RPMI7951 (cell line): ENCODE results near the gene CTNNBL1. TPM values are rescaled to one million over a fixed set of nuclear protein-coding genes. Genes with fewer than 3 reads are reported as not detected.

Experiments
- DNase-seq: peaks from one replicate; pipeline ENCODE4 v3.0.0-alpha.2; 2012; ENCODE audit warnings: low read depth
- total RNA-seq: library from RNA; depleted of rRNA; stranded (reverse); fragments of >200 nt; shearing (Covaris generic); gene quantifications from 2 replicates; pipeline ENCODE4 v1.2.3, GENCODE V29; 2014

CTNNBL1 gene
- total RNA-seq, 1 experiment from 2014 or later = 57.9 TPM

GRCh38 chr20:37737826-37738420, 44.1 kb downstream of the CTNNBL1 start:
- no peak for DNase-seq

DNA sequence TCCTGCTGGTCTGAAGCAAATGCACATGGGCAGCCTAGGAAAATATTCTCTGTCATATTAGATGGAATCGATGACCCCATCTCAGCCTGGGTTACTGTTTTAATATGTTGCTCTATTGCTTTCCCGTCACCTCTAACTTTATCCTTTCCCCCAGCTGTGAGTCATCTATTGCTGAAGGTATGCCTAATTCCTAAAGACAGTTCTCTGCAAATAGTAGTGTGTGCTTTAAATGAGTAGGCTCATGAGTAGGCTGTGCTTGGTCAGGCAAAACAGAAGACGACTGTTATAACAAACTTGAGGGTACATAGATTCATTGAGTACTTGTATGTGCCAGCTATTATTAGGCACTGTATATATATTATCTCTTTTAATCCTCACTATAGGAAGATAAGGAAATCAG, 47.2 kb downstream of the CTNNBL1 start:
- peak; percentile 19 for DNase-seq

DNA sequence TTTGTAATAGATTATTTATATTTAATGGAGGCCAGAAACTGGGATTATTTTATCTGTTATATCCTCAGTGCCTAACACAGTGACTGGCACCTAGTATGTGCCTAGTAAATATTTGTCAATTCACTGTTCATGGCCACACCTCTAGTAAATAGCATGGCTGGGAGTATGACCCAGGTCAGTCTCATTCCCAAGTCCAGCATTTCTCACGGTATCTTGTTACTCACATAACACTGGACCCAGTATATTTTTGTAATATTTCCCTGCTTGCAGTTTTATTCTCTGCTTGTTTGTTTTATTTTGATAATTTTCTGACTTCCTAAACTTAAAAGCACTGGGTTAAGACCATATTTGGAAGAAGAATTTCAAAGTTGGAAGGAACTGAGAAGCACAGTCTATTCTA, 47.7 kb downstream of the CTNNBL1 start:
- DNase-seq = no peak

DNA sequence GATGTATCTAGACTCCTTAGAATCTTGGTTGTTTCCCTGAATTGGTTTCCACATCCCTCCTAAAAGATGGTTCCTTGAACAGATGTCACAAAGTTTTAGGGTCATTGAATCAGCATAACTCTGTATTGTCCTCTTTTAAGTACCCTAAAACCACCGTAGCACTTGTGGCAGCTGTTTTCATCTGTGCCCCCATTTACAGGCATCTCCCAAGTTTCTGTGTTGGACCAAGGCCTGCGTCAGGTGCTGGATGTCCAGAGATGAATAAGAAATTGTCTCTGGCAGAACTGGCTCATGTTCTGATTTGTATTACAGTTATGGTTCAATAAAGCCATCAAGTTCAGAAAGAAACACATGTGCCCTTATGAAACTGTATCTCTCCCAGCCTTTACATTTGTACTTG, 48.3 kb downstream of the CTNNBL1 start:
- no peak for DNase-seq

- DNase-seq = no peak
These were observed 50.5 kb downstream of the CTNNBL1 start for GRCh38 chr20:37744347-37744746.

GRCh38 chr20:37745553-37745952, 51.7 kb downstream of the CTNNBL1 start:
- no peak for DNase-seq

DNA sequence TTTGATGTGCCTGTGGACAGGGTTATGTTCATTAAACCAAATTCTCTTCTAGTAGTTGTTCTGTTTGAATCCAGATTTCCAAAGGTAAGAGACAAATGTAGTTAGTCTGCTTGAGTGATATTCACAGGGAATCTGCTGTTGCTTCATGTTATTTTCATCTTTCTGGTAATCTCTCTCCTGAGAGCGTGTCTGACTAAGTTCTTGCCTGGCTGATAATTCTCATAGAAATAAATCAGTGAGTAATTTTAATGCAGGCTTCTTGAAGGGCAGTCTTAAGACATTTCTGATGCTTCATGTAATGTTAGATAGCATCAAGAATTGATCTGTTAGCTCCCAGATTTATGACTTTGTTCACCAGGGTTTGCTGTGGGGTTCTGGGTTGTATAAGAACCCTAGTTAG, 54.2 kb downstream of the CTNNBL1 start:
- DNase-seq = no peak

DNA sequence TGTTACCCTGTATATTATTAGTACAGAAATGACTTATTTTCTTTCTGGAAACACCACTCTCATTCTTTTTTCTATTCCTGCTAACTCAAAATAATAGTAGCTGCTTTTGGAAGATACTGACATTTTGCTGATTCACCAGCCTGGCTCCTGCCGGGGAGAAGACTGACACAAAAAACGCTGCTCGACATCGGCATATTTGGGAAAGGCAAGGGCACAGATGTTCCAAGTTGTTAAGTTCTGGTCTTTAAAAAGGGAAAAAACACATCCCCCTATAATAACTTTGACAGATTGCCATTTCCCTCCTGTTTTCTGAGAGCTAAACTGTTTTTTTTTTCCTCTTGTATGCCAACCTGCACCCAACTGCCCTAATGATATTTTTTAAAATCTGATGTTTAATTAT, 55.4 kb downstream of the CTNNBL1 start:
- DNase-seq = no peak

GRCh38 chr20:37749620-37750403, 56.0 kb downstream of the CTNNBL1 start:
- no peak for DNase-seq

GRCh38 chr20:37755665-37756064, 61.8 kb downstream of the CTNNBL1 start:
- DNase-seq = no peak

- no peak for DNase-seq
These were observed 62.4 kb downstream of the CTNNBL1 start for GRCh38 chr20:37756234-37756633.

DNA sequence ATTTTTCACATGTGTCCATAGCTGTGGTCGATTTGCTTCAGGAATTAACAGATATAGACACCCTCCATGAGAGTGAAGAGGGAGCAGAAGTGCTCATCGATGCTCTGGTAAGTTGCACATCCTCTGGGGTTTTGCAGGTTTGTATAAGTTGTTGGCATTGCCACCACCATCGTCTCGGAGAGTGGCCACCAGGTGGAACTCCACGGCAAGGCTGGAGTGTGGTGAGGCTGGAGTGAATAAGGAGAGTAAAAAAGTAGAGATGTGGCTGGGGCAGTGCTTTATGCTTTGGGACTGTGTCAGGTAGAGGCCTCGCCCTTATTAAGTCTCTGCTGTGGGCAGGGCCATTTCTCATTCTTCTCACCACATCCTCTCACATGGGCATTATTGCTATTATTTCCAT, 63.7 kb downstream of the CTNNBL1 start:
- no peak for DNase-seq

DNA sequence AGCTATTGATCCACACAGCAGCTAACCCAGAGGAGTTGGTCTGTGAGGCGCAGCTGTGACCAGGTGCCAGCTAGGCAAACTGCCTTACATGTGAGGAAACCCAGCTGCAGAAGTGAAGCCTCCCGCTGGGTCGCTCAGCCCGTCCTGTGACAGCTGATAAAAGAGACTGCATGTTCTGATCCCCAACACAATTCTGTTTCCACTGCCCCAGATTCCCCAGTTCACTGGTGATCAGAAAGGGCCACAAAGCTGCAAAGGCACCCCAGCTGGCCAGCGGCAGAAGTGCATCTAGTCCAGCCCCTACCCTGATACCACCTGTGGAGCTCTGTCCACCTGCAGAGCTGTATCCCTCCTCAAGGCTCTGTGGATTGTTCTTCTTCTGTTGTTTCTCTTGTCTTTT, 64.5 kb downstream of the CTNNBL1 start:
- no peak for DNase-seq

DNA sequence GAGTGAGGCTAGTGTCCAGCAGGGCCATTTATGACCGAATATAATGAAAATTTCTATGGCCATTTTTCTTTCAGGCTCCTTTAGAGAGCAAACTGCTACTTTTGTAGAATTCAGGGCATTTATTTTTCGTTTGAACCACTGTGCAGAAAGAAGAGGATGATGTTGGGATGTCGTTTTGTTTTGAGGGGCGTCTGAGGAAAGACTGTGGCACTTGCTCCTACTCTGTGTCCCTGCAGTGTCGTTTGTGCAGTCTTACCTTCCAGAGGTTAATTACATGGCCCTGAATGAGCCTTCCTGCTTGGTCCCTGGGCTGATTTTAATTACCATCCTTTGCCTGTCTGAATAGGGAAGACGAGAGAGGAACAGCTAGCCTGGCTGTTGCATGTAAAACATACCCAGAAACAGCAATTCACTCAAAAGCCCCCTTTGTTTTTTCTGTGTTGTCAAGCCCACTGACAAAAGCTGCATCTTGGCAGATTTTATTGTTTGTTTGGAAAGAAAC, 65.3 kb downstream of the CTNNBL1 start:
- no peak for DNase-seq

DNA sequence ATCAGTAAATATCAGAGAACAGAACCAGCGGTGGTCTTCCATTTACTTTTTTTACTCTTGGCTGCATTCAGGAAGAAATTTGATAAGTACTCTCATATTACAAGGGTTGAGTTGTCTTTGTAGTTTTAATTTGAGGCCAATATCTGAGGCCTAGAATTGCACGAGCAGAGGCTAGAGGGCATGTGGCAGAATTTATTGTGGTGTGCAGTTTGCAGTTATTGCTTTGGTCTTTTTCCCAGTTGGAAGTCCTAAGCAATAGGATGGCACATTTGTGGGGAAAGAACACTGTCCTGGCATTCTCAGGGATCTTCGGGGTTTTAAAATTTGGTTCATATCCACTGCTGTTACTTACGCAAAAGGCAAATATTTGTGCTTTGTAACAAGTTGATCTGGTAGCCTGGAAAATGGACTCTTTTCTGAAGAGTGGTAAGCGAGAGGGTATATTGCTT, 66.0 kb downstream of the CTNNBL1 start:
- DNase-seq = no peak

DNA sequence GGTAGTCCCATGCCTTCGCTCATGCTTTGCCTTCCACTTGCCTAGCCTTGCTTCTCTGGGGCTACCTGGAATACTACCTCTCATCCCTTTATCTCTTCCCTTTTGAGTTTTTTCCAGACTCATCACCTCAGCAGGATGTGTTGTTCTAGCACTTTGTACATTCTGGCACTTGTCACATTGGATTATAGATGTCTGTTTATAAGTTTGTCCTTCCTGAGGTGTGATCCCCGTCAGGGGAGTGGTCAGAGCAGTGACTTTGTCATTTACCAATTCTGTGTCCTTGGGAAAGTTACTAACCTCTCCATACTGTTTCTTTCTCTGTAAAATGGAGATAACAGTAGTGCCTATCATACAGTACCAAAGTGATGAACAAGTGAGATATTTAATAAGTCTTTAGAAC, 66.5 kb downstream of the CTNNBL1 start:
- no peak for DNase-seq

GRCh38 chr20:37762716-37763485, 69.1 kb downstream of the CTNNBL1 start:
- no peak for DNase-seq

- DNase-seq = no peak
These were observed 70.6 kb downstream of the CTNNBL1 start for GRCh38 chr20:37764333-37764935.

GRCh38 chr20:37770908-37771307, 77.1 kb downstream of the CTNNBL1 start:
- no peak for DNase-seq

DNA sequence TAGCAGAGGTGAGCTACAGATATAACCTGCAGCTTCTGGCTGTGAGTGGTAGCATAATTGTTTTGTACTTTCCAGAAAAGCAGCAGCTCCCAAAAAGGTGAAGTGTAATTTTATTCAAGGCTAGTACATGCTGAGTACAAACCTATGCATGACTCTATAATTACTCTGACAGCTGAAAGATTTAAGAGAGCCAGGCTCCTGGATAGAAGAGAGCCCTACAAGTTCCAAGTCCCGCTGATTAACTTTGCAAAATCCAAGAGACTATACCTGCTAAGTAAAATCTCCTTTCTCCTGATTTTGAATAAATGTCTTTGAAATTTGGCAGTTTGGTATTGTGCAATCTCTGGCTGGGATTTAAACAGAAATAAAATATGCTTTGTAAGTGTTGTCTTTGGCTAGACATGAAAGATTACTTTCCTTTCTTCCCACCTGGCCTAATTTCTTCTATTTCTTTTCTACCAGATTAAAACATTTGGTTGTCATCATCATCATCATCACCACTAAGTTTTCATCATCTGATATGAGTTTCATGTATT, 79.5 kb downstream of the CTNNBL1 start:
- DNase-seq = no peak

- no peak for DNase-seq
These were observed 80.3 kb downstream of the CTNNBL1 start for GRCh38 chr20:37774156-37774555.

DNA sequence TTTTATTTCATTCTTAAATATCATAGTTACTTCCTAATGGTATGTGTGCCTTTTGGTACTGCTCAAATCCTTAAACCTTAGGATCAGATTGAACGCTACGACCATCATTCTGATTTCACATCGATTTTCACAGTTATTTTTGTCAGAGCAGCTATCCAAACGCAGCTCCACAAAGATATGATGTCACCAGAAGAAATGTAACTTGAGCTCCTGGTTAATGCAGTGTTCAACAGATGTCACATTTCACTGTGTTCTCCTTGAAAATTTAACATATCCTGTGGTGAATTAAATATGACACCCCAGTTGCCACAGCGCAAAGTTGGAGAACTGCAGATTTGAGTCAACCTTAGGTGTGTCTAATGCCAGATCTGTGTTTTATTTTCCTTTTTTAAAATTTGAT, 81.4 kb downstream of the CTNNBL1 start:
- DNase-seq = no peak
